Mononuclear cell (primary cell): ENCODE measurements around the gene ATRX. TPM values are rescaled to one million over a fixed set of nuclear protein-coding genes. Genes with fewer than 3 reads are reported as not detected.
"Not testable (repeated sequence)": the region's sequence is repeated elsewhere in the genome, so short reads cannot be mapped to it uniquely, and the experiment has no call there.

ENCODE experiments used
- H3K27me3 ChIP-seq: 2 replicates; pipeline ENCODE4 v1.6.0; 2011; ENCODE audit warnings: low read length, control low read depth; ENCODE audit not compliant: insufficient read depth
- H3K4me1 ChIP-seq: 2 replicates; pipeline ENCODE4 v1.5.1; 2011; ENCODE audit warnings: mild to moderate bottlenecking, low read length, control low read depth; ENCODE audit not compliant: insufficient read depth
- H3K4me3 ChIP-seq: 2 replicates; pipeline ENCODE4 v1.5.1; 2011; ENCODE audit warnings: mild to moderate bottlenecking, low read length, moderate library complexity
- H3K9me3 ChIP-seq: 2 replicates; pipeline ENCODE4 v1.5.1; 2011; ENCODE audit warnings: low read depth, mild to moderate bottlenecking, control low read depth, low read length
- total RNA-seq: library from RNA; depleted of rRNA; stranded (reverse); fragments of >200 nt; gene quantifications from one replicate; pipeline ENCODE4 v1.2.3, GENCODE V29; 2012

ATRX gene
- total RNA-seq, 1 donor = 46.6 TPM

DNA sequence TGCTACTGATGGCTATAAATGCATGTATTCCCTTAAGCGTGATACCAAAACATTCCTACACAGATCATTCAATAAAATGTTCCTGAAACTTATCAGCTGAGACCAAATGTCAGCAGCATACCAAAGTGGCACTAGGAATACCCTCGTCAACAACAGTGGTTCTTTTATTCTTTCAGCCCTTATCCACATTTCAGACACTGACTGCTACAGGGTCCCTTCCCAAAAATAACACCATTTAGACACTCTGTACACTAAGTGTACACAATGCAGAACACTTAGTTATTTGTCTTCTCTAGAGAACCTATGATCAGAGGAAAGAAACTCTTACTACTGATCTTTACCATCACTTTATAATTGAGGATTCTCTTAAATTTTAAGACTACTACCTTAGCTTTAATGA lies 94.1 kb downstream of the ATRX start:
- Histone ChIP-seq H3K4me3 (no peak overlapping the region), H3K27me3 (no peaks in the 10 kb centered on the region), H3K9me3 (no peaks in the 10 kb centered on the region), H3K4me1 (no peaks in the 10 kb centered on the region)

DNA sequence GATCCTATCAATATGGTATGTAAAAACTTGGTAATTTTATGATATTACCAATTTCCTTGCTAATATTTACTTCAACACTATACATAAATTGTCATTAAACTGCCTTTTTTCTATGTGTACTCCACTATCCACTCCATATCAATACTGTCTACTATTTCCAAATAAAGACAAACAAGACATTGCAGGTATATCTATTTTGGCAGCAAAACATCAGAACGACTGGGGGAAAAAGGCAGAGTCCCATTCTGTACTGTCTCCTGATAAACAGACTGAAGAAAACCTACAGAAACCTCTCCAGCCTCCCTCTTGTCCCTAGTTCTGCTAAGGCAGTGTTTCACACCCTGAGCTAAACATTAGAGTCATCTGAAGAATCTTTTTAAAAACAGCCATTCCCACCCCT lies 96.6 kb downstream of the ATRX start:
- Histone ChIP-seq H3K4me1 (no peaks in the 10 kb centered on the region), H3K9me3 (no peaks in the 10 kb centered on the region), H3K27me3 (no peaks in the 10 kb centered on the region), H3K4me3 (no peak overlapping the region)

DNA sequence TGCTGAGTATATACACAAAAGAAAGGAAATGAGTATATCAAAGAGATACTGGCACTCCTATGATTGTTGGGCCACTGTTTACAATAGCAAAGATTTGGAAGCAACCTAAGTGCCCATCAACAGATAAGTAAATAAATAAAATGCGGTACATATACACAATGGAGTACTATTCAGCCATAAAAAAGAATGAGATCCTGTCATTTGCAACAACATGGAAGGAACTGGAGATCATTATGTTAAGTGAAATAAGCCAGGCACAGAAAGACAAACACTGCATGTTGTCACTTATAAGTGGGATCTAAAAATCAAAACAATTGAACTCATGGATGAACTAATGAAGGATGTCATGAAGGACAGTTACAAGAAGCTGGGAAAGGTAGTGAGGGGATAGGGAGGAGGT lies 100.3 kb downstream of the ATRX start:
- H3K4me3 ChIP-seq, H3K9me3 ChIP-seq, H3K4me1 ChIP-seq, H3K27me3 ChIP-seq: not testable (repeated sequence)

- Histone ChIP-seq H3K27me3 (no peaks in the 10 kb centered on the region), H3K4me1 (no peaks in the 10 kb centered on the region), H3K4me3 (no peak overlapping the region), H3K9me3 (no peaks in the 10 kb centered on the region)
Measured at GRCh38 chrX:77679144-77679543, 106.9 kb downstream of the ATRX start.

GRCh38 chrX:77675986-77676385 lies 110.0 kb downstream of the ATRX start:
- Histone ChIP-seq H3K27me3 (no peaks in the 10 kb centered on the region), H3K4me3 (no peak overlapping the region), H3K4me1 (no peaks in the 10 kb centered on the region), H3K9me3 (no peaks in the 10 kb centered on the region)

GRCh38 chrX:77668391-77669237 lies 117.4 kb downstream of the ATRX start:
- Histone ChIP-seq H3K4me1 (peaks cover 14% of the 10 kb centered on the region), H3K9me3 (no peaks in the 10 kb centered on the region), H3K27me3 (no peaks in the 10 kb centered on the region), H3K4me3 (no peak overlapping the region)

DNA sequence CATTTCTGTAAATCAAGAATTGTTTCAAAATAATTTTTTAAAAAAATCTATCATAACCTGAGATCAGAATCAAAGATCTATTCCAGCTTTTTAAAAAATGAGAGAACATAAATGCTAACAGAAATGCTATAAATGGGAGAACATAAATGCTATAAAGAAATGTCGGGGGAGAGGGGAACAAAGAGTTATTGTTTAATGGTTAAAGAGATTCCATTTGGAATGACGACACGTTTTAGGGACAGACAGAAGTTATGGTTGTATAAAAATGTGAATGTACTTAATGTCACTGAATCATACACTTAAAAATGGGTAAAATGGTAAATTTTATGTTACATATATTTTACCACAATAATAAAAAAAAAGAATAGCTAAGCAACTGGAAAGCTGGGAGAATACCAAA lies 127.1 kb downstream of the ATRX start:
- H3K27me3 ChIP-seq = no peaks in the 10 kb centered on the region
- H3K4me3 ChIP-seq = no peak overlapping the region
- no peaks in the 10 kb centered on the region for H3K9me3 ChIP-seq
- no peaks in the 10 kb centered on the region for H3K4me1 ChIP-seq

DNA sequence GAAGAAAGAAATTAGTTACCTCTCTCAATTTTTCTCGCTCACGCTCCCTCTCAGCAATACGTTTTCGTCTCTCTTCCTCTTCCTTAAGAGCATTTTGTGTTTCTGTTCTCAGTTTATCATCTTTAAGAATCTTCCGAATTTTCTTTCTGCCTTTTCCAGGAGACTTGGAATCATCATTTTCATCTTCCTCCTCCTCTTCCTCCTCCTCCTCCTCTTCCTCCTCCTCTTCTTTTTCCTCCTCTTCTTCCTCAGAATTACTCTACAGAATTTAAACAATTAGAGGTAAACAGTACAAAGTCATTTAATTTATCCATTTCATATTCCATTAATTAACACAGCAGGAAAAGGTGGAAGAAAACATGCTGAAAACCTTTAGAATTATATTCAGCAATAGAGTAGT lies 133.9 kb downstream of the ATRX start:
- Histone ChIP-seq H3K9me3 (no peaks in the 10 kb centered on the region), H3K4me3 (no peak overlapping the region), H3K4me1 (no peaks in the 10 kb centered on the region), H3K27me3 (no peaks in the 10 kb centered on the region)

DNA sequence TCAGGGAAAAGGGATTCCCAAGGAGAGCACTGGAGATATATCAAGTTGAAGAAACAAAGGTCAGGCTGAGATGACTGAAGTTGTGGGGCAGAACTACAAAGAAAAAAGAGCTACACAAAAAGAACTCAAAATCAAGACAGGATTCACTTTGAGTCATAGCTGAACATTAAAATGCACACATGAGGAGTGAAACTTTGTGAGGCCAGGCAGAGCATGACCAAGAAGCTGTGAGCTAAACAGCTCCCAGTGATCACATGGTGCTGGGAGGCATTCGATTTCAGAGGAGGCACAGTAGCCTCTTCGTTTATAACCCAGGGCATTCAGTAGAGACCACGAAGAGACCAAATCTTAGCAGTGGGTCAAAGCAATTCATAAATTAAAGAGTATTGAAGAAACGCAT lies 145.3 kb downstream of the ATRX start:
- H3K4me3 ChIP-seq = no peak overlapping the region
- H3K4me1 ChIP-seq = no peaks in the 10 kb centered on the region
- H3K9me3 ChIP-seq = no peaks in the 10 kb centered on the region
- no peaks in the 10 kb centered on the region for H3K27me3 ChIP-seq

DNA sequence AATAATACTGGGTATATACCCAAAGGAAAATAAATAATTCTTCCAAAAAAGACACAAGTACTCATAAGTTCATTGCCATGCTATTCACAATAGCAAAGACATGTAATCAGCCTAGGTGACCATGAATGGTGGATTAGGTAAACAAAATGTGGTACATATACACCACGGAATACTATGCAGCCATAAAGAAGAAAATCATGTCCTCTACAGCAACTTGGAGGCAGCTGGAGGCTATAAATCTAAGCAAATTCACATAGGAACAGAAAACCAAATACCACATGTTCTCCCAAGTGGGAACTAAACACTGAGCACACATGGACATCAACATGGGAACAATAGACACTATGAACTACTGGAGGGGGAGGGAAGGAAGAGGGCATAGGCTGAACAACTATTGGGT lies 146.2 kb downstream of the ATRX start:
- H3K9me3 ChIP-seq = no peaks in the 10 kb centered on the region
- H3K4me3 ChIP-seq = no peak overlapping the region
- H3K4me1 ChIP-seq = no peaks in the 10 kb centered on the region

DNA sequence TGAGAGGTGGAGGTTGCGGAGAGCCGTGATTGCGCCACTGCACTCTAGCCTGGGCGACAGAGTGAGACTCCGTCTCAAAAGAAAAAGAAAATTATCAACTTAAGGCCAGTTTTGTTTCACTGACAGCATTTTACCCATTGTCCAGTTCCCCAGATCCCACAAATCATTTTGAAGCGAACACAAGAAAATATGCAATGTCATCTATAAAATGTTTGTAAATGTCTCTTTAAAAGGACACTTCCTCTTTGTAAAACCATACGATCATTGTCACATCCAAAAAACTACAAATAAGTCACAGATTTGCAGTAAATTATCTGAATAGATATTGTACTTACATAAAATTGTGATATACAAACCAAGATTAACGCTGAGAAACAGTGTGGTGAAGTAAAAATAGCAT lies 147.6 kb downstream of the ATRX start:
- Histone ChIP-seq H3K4me1 (no peaks in the 10 kb centered on the region), H3K4me3 (no peak overlapping the region), H3K27me3 (no peaks in the 10 kb centered on the region), H3K9me3 (no peaks in the 10 kb centered on the region)

More for the DNA sequence above, 146.2 kb downstream of the ATRX start:
- no peaks in the 10 kb centered on the region for H3K27me3 ChIP-seq

GRCh38 chrX:77635373-77635772 lies 150.6 kb downstream of the ATRX start:
- Histone ChIP-seq H3K27me3 (no peaks in the 10 kb centered on the region), H3K9me3 (no peaks in the 10 kb centered on the region), H3K4me1 (no peaks in the 10 kb centered on the region), H3K4me3 (no peak overlapping the region)

DNA sequence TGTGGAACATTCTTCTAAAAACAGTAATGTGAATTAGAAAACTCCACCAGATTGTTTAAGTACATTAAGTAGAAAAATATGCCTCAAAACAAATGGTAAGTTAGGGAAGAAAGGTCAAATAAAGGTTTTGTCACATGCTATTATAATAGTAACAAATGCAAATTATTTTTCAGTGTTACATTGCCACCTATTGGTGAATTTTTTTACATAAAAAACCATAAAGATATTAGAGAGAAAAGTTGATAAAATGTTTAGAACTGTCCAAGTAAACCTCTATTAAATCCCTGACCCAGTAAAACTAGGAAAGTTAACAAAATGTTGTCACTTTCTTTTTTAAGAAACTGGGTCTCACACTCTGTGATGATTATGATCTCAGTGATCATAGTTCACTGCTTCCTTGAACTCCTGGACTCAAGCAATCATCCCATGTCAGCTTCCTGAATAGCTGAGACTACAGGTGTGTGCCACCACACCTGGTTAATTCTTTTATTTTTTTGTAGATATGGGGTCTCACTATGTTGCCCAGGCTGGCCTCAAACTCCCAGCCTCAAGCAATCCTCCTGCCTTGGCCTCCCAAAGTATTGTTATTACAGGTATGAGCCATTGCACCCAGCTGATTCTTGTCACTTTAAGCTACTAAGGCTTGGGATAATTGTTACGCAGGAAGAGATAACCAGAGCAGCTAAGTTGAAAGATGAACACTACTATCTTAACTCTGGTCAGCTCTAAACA lies 157.6 kb downstream of the ATRX start:
- H3K9me3 ChIP-seq = no peaks in the 10 kb centered on the region
- no peak overlapping the region for H3K4me3 ChIP-seq
- H3K4me1 ChIP-seq = no peaks in the 10 kb centered on the region
- no peaks in the 10 kb centered on the region for H3K27me3 ChIP-seq

DNA sequence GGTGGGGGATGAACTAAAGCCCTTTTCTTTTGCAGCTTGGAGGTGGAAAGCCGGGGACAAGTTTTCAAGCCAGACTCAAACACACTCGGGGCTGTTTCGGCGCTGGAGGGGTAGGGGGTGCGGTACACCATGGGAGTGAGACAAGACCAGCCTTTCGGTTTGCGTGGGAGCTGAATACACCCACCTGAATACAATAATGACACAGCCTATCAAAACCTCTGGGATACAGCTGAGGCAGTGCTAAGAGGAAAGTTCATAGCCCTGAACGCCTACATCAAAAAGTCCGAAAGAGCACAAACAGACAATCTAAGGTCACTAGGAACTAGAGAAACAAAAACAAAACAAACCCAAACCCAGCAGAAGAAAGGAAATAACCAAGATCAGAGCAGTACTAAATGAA lies 163.3 kb downstream of the ATRX start:
- H3K4me1 ChIP-seq = no peaks in the 10 kb centered on the region
- no peaks in the 10 kb centered on the region for H3K9me3 ChIP-seq
- H3K27me3 ChIP-seq = no peaks in the 10 kb centered on the region
- no peak overlapping the region for H3K4me3 ChIP-seq

GRCh38 chrX:77622233-77622632 lies 163.8 kb downstream of the ATRX start:
- H3K4me1 ChIP-seq = no peaks in the 10 kb centered on the region
- no peak overlapping the region for H3K4me3 ChIP-seq
- no peaks in the 10 kb centered on the region for H3K27me3 ChIP-seq
- no peaks in the 10 kb centered on the region for H3K9me3 ChIP-seq

- H3K4me1 ChIP-seq, H3K9me3 ChIP-seq, H3K4me3 ChIP-seq, H3K27me3 ChIP-seq: not testable (repeated sequence)
Measured at GRCh38 chrX:77621453-77621852, 164.6 kb downstream of the ATRX start.
